ENCODE data around the gene PIK3R2. TPM values are rescaled to one million over a fixed set of nuclear protein-coding genes. Genes with fewer than 3 reads are reported as not detected.

The PIK3R2 gene
- total RNA-seq, 1 donor from 2014 or later, result 94.7 TPM

DNA sequence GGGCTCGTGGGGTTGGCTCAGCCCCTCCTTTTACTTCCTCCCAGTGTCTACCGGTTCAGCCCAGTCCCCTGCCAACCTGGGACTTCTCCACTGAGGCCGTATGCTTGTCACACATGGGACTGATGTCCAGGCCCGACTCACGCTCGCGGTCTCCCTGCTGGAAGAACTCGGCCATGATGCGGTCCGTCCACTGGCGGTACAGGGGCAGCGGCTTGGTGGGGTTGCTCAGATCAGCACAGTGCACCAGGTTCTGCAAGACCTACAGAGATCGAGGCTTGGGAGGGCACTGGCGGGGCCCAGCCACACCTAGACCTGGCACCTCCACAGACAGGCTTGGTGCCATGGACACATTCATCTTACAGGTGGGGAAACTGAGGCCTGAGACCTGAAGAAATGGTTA, 58.7 kb downstream of the PIK3R2 start:
- no peak for DNase-seq (ENCODE audit: low spot score in 2 of 2, unreplicated experiment in 2 of 2)
- peaks cover 6% of the 10 kb centered on the region for H3K4me1 Mint-ChIP-seq
- H3K27ac Mint-ChIP-seq, result no peak overlapping the region
- no peak overlapping the region for H3K4me3 Mint-ChIP-seq
- peaks cover 7% of the 10 kb centered on the region for H3K27me3 Mint-ChIP-seq (ENCODE audit: low read depth)
- no peaks in the 10 kb centered on the region for H3K36me3 Mint-ChIP-seq
- no peaks in the 10 kb centered on the region for H3K9me3 Mint-ChIP-seq
- TF ChIP-seq, protein P1, sequence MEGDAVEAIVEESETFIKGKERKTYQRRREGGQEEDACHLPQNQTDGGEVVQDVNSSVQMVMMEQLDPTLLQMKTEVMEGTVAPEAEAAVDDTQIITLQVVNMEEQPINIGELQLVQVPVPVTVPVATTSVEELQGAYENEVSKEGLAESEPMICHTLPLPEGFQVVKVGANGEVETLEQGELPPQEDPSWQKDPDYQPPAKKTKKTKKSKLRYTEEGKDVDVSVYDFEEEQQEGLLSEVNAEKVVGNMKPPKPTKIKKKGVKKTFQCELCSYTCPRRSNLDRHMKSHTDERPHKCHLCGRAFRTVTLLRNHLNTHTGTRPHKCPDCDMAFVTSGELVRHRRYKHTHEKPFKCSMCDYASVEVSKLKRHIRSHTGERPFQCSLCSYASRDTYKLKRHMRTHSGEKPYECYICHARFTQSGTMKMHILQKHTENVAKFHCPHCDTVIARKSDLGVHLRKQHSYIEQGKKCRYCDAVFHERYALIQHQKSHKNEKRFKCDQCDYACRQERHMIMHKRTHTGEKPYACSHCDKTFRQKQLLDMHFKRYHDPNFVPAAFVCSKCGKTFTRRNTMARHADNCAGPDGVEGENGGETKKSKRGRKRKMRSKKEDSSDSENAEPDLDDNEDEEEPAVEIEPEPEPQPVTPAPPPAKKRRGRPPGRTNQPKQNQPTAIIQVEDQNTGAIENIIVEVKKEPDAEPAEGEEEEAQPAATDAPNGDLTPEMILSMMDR (IDR thresholded peaks at IDR 0.05; ENCODE audit: unreplicated experiment), result no peak

DNA sequence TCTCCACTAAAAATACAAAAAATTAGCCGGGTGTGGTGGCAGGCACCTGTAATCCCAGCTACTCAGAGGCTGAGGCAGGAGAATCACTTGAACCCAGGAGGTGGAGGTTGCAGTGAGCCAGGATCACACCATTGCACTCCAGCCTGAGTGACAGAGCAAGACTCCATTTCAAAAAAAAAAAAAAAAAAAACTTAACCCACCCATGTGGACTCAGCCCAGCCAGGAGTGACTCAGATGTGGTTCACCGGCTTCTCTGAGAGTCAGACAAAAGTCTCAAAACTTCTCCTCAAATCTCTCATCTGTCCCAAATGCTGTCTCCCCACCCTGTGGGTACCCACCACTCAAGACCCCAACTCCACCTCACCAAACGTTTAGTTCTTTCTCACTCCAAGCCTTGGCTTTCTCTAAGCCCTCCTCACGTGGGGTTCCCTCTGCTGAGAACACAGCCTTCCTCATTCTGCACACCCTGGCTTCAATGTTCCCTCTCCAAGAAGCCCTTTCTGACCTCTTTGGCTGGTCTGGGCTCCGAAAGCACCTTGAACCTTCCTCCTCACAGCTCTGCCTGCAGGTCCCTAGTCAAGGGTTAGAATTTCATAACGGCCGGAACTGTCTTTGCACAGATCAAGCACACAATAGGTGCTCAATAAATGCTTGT, 61.9 kb downstream of the PIK3R2 start:
- Mint-ChIP-seq H3K4me3 (no peak overlapping the region), H3K27ac (no peak overlapping the region)

DNA sequence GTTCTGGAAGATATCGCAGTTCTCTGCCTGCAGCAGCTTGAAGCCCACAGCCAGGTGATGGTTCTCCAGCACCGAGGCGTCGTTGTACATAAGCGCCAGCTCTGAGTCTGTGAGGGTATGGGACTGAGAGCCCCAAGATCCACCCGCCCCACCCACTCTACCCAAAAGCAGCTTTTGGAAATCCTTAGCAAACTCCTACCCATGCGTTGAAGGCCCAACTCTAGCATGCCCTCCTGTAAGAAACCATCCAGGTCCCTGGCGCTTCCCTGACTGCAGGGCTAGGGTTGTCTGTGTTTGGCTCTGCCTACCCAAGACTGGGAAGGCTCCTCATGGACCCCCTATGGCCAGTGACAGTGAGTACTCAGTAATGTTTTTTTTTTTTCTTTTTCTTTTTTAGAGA, 63.8 kb downstream of the PIK3R2 start:
- DNase-seq (ENCODE audit: low spot score in 2 of 2, unreplicated experiment in 2 of 2), result no peak
- Mint-ChIP-seq H3K4me1 (peaks cover 3% of the 10 kb centered on the region), H3K9me3 (no peaks in the 10 kb centered on the region), H3K27ac (no peak overlapping the region), H3K36me3 (no peaks in the 10 kb centered on the region), H3K4me3 (no peak overlapping the region), H3K27me3 (ENCODE audit: low read depth) (peaks cover 19% of the 10 kb centered on the region)
- TF ChIP-seq, protein P1 (IDR thresholded peaks at IDR 0.05; ENCODE audit: unreplicated experiment), result no peak

More for the DNA sequence above, 61.9 kb downstream of the PIK3R2 start:
- Mint-ChIP-seq H3K4me1 (no peaks in the 10 kb centered on the region), H3K36me3 (no peaks in the 10 kb centered on the region), H3K9me3 (no peaks in the 10 kb centered on the region), H3K27me3 (ENCODE audit: low read depth) (peaks cover 13% of the 10 kb centered on the region)
- DNase-seq (ENCODE audit: low spot score in 2 of 2, unreplicated experiment in 2 of 2), result no peak
- TF ChIP-seq, protein P1 (IDR thresholded peaks at IDR 0.05; ENCODE audit: unreplicated experiment), result no peak

DNA sequence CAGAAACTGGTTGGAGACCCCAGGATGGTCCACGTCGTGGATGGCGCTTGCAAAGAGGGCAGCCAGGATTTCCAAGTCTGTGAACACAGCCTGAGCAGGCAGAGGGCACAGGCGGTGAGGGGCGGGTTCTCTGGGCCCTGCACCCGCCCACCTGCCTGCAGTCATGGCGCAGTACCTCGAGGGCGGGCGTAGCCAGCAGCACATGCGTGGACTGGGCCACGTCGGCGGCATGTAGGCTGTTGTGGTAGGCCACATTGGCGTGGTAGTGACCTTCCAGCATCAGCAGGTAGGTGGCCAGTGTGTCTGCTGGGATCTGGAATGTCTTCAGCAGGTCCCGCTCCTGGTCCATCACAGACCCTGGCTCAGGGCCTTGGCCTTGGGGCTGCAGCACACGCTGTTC, 65.2 kb downstream of the PIK3R2 start:
- no peaks in the 10 kb centered on the region for H3K36me3 Mint-ChIP-seq

DNA sequence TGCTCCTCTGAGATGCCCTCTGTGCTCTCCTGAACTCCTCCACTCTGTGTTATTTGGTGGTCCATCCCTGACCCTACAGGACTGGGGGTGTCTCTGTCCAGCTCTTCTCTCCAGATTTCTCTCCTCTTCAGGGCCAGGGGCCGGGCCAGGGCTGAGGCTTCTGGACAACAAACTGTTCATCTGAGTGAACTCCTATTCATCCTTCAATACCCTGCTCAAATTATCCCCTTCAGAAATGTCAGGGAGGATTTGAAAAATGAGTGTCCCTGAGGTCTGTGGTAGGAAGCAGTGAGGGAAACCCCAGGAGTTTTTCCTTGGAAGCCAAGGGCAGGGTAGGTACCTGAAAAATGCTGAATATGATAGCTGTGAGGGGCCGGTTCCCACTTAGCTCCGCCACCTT, 65.6 kb downstream of the PIK3R2 start:
- Mint-ChIP-seq H3K4me3 (no peak overlapping the region), H3K27me3 (ENCODE audit: low read depth) (peaks cover 24% of the 10 kb centered on the region), H3K27ac (no peak overlapping the region), H3K9me3 (no peaks in the 10 kb centered on the region), H3K36me3 (no peaks in the 10 kb centered on the region), H3K4me1 (peaks cover 3% of the 10 kb centered on the region)
- TF ChIP-seq, protein P1 (IDR thresholded peaks at IDR 0.05; ENCODE audit: unreplicated experiment), result no peak
- no peak for DNase-seq (ENCODE audit: low spot score in 2 of 2, unreplicated experiment in 2 of 2)

More for the DNA sequence above, 65.2 kb downstream of the PIK3R2 start:
- no peak overlapping the region for H3K27ac Mint-ChIP-seq
- peaks cover 22% of the 10 kb centered on the region for H3K27me3 Mint-ChIP-seq (ENCODE audit: low read depth)
- TF ChIP-seq, protein P1 (IDR thresholded peaks at IDR 0.05; ENCODE audit: unreplicated experiment), result no peak
- H3K4me1 Mint-ChIP-seq, result peaks cover 3% of the 10 kb centered on the region
- no peak overlapping the region for H3K4me3 Mint-ChIP-seq
- no peaks in the 10 kb centered on the region for H3K9me3 Mint-ChIP-seq
- no peak for DNase-seq (ENCODE audit: low spot score in 2 of 2, unreplicated experiment in 2 of 2)

Other genes starting within 250 kb of the PIK3R2 start
- gene CCDC124, start 220.1 kb upstream of the PIK3R2 start, total RNA-seq, result 70.4 to 73.1 TPM (median 72.6 TPM) in 3 replicates
- 16.8 to 20.3 TPM (median 19.7 TPM) in 3 replicates for gene KCNN1, start 186.1 kb upstream of the PIK3R2 start, total RNA-seq
- gene ARRDC2, start 145.0 kb upstream of the PIK3R2 start, total RNA-seq, result 2.9 to 4.0 TPM (median 2.9 TPM) in 3 replicates
- not detected in 3 replicates for gene IL12RB1, start 66.2 kb upstream of the PIK3R2 start, total RNA-seq
- gene MAST3, start 55.4 kb upstream of the PIK3R2 start, total RNA-seq, result 15.0 to 17.0 TPM (median 16.0 TPM) in 3 replicates
- 0.32 to 2.0 TPM (median 0.36 TPM) in 3 replicates for gene IFI30, start 20.6 kb downstream of the PIK3R2 start, total RNA-seq
- 7.7 to 9.5 TPM (median 8.2 TPM) in 3 replicates for gene MPV17L2, start 40.1 kb downstream of the PIK3R2 start, total RNA-seq
- 5.9 to 6.7 TPM (median 6.4 TPM) in 3 replicates for gene RAB3A, start 50.9 kb downstream of the PIK3R2 start, total RNA-seq
- gene PDE4C, start 73.3 kb downstream of the PIK3R2 start, total RNA-seq, result 0.70 to 1.4 TPM (median 0.93 TPM) in 3 replicates
- 14.8 to 17.1 TPM (median 16.8 TPM) in 3 replicates for gene IQCN, start 121.3 kb downstream of the PIK3R2 start, total RNA-seq
- 274 to 284 TPM (median 276 TPM) in 3 replicates for gene JUND, start 128.5 kb downstream of the PIK3R2 start, total RNA-seq
- gene LSM4, start 169.9 kb downstream of the PIK3R2 start, total RNA-seq, result 112 to 119 TPM (median 114 TPM) in 3 replicates
- 22.6 to 24.3 TPM (median 23.2 TPM) in 3 replicates for gene PGPEP1, start 187.4 kb downstream of the PIK3R2 start, total RNA-seq
- gene GDF15, start 233.0 kb downstream of the PIK3R2 start, total RNA-seq, result 3.2 to 4.7 TPM (median 3.9 TPM) in 3 replicates
- gene LRRC25, start 244.5 kb downstream of the PIK3R2 start, total RNA-seq, result 0.18 to 0.29 TPM in 2 of 3 replicates, not detected in the other

All from mesothelial cell of epicardium (in vitro differentiated cells).